H9 (cell line): ENCODE data around the gene C1orf146. TPM values are rescaled to one million over a fixed set of nuclear protein-coding genes. Genes with fewer than 3 reads are reported as not detected.

Experiments used
- DNase-seq: peaks from one replicate; pipeline ENCODE4 v3.0.0-alpha.2; 2017
- H2AFZ ChIP-seq: one replicate; pipeline ENCODE4 v1.6.1; 2013; ENCODE audit warnings: mild to moderate bottlenecking, low read length, control low read depth, moderate library complexity
- H2AK5ac ChIP-seq: 2 replicates; pipeline ENCODE4 v1.6.1; 2013; ENCODE audit warnings: low read length, control low read depth, mixed read lengths; ENCODE audit not compliant: insufficient read length
- H2BK120ac ChIP-seq: one replicate; pipeline ENCODE4 v1.6.1; 2013; ENCODE audit warnings: low read depth, mild to moderate bottlenecking, low read length, control low read depth, inconsistent platforms; ENCODE audit not compliant: poor library complexity, severe bottlenecking
- H2BK12ac ChIP-seq: 2 replicates; pipeline ENCODE4 v1.6.1; 2013; ENCODE audit warnings: low read length, control low read depth, mixed read lengths, low read depth; ENCODE audit not compliant: insufficient read length
- H2BK15ac ChIP-seq: 2 replicates; pipeline ENCODE4 v1.6.1; 2013; ENCODE audit warnings: low read depth, low read length, control low read depth
- H2BK20ac ChIP-seq: one replicate; pipeline ENCODE4 v1.6.1; 2013; ENCODE audit warnings: low read depth, mild to moderate bottlenecking, low read length, control low read depth, inconsistent platforms; ENCODE audit not compliant: poor library complexity, severe bottlenecking
- H2BK5ac ChIP-seq: 2 replicates; pipeline ENCODE4 v1.6.1; 2013; ENCODE audit warnings: low read length, control low read depth, mixed read lengths; ENCODE audit not compliant: insufficient read length
- H3K14ac ChIP-seq: 2 replicates; pipeline ENCODE4 v1.6.1; 2013; ENCODE audit warnings: low read length, control low read depth; ENCODE audit not compliant: insufficient read depth
- H3K18ac ChIP-seq: 2 replicates; pipeline ENCODE4 v1.6.1; 2013; ENCODE audit warnings: low read depth, mild to moderate bottlenecking, mixed read lengths, low read length, control low read depth; ENCODE audit not compliant: insufficient read length
- H3K23ac ChIP-seq: 2 replicates; pipeline ENCODE4 v1.6.1; 2013; ENCODE audit warnings: low read length, control low read depth, mixed read lengths, low read depth; ENCODE audit not compliant: insufficient read length
- H3K23me2 ChIP-seq: 2 replicates; pipeline ENCODE4 v1.6.1; 2013; ENCODE audit warnings: low read depth, mild to moderate bottlenecking, mixed read lengths, low read length, control low read depth; ENCODE audit not compliant: insufficient read length, poor library complexity, severe bottlenecking
- H3K27ac ChIP-seq: 2 replicates; pipeline ENCODE4 v1.5.1; 2013; ENCODE audit warnings: low read length, control low read depth, mixed read lengths, low read depth; ENCODE audit not compliant: insufficient read length
- H3K27me3 ChIP-seq: 2 replicates; pipeline ENCODE4 v1.6.1; 2013; ENCODE audit warnings: low read length, control low read depth, inconsistent platforms; ENCODE audit not compliant: insufficient read depth
- H3K4ac ChIP-seq: 2 replicates; pipeline ENCODE4 v1.6.1; 2013; ENCODE audit warnings: low read depth, mild to moderate bottlenecking, control low read depth, inconsistent platforms, low read length, moderate library complexity
- H3K4me1 ChIP-seq: 2 replicates; pipeline ENCODE4 v1.6.1; 2013; ENCODE audit warnings: low read length, control low read depth, inconsistent platforms; ENCODE audit not compliant: insufficient read depth
- H3K4me2 ChIP-seq: 2 replicates; pipeline ENCODE4 v1.6.1; 2013; ENCODE audit warnings: low read length, control low read depth, mixed read lengths; ENCODE audit not compliant: insufficient read length, insufficient read depth
- H3K56ac ChIP-seq: 2 replicates; pipeline ENCODE4 v1.6.1; 2013; ENCODE audit warnings: low read depth, mild to moderate bottlenecking, mixed read lengths, low read length, control low read depth; ENCODE audit not compliant: insufficient read length
- H3K79me1 ChIP-seq: 2 replicates; pipeline ENCODE4 v1.6.1; 2013; ENCODE audit warnings: low read depth, mild to moderate bottlenecking, moderate library complexity, low read length, control low read depth, inconsistent platforms; ENCODE audit not compliant: insufficient read depth, poor library complexity, severe bottlenecking
- H3K79me2 ChIP-seq: 2 replicates; pipeline ENCODE4 v1.6.1; 2013; ENCODE audit warnings: low read length, control low read depth, inconsistent platforms; ENCODE audit not compliant: insufficient read depth
- H3K9ac ChIP-seq: 2 replicates; pipeline ENCODE4 v1.6.1; 2013; ENCODE audit warnings: low read length, control low read depth, mixed read lengths; ENCODE audit not compliant: insufficient read length; ENCODE audit errors: extremely low read depth
- H3K9me3 ChIP-seq: one replicate; pipeline ENCODE4 v1.6.1; 2013; ENCODE audit warnings: low read depth, low read length, inconsistent platforms; ENCODE audit not compliant: control insufficient read depth
- H3T11ph ChIP-seq: one replicate; pipeline ENCODE4 v1.6.1; 2013; ENCODE audit warnings: mild to moderate bottlenecking, low read length, control low read depth, inconsistent platforms
- H4K20me1 ChIP-seq: one replicate; pipeline ENCODE4 v1.6.1; 2013; ENCODE audit not compliant: control insufficient read depth, insufficient read length, insufficient read depth
- H4K5ac ChIP-seq: 2 replicates; pipeline ENCODE4 v1.6.1; 2013; ENCODE audit warnings: low read depth, mild to moderate bottlenecking, mixed read lengths, low read length, control low read depth; ENCODE audit not compliant: insufficient read length
- H4K8ac ChIP-seq: replicated peaks from 2 replicates; pipeline ENCODE4 v1.6.1; 2013; ENCODE audit warnings: low read length, control low read depth, mixed read lengths, low read depth; ENCODE audit not compliant: insufficient read length
- H4K91ac ChIP-seq: 2 replicates; pipeline ENCODE4 v1.6.1; 2013; ENCODE audit warnings: low read depth, mild to moderate bottlenecking, moderate library complexity, mixed read lengths, low read length, control low read depth; ENCODE audit not compliant: insufficient read length
- H3K27ac Mint-ChIP-seq, 3 experiments: 2 replicates in 2 of 3; 3 replicates in 1 of 3; pipeline ENCODE4 v1.8.0; 2020 to 2021; ENCODE audit warnings: mixed read lengths in 3 of 3, mild to moderate bottlenecking in 1 of 3, moderate library complexity in 1 of 3
- H3K27me3 Mint-ChIP-seq: 2 replicates; pipeline ENCODE4 v1.8.0; 2021; ENCODE audit warnings: low read depth, mild to moderate bottlenecking, moderate library complexity, mixed read lengths
- H3K36me3 Mint-ChIP-seq, 3 experiments: 2 replicates in 2 of 3; 3 replicates in 1 of 3; pipeline ENCODE4 v1.8.0; 2020 to 2021; ENCODE audit warnings: low read depth in 3 of 3, mixed read lengths in 3 of 3; ENCODE audit not compliant: insufficient read depth in 1 of 3
- H3K4me1 Mint-ChIP-seq, 2 experiments: 2 replicates each; pipeline ENCODE4 v1.8.0; 2020; ENCODE audit warnings: mixed read lengths in 2 of 2
- H3K4me3 Mint-ChIP-seq, 2 experiments: 2 replicates in 1 of 2; 3 replicates in 1 of 2; pipeline ENCODE4 v1.8.0; 2020 to 2021; ENCODE audit warnings: mild to moderate bottlenecking in 2 of 2, mixed read lengths in 2 of 2, moderate library complexity in 1 of 2
- H3K9me3 Mint-ChIP-seq, 2 experiments: 2 replicates in 1 of 2; 3 replicates in 1 of 2; pipeline ENCODE4 v1.8.0; 2020; ENCODE audit warnings: mild to moderate bottlenecking in 2 of 2, mixed read lengths in 2 of 2, moderate library complexity in 1 of 2
- CTCF ChIP-seq: fragments of 200-600 bp; sonication (generic); conservative IDR thresholded peaks from 3 replicates; pipeline ENCODE4 v1.8.0; 2021; ENCODE audit warnings: antibody characterized with exemption, mild to moderate bottlenecking
- WGBS: extraction: QIAGEN DNeasy Blood & Tissue Kit; methylation state at CpG from one replicate; pipeline ENCODE4 v1.1.7; 2013; ENCODE audit warnings: missing lambda C conversion rate, low lambda C conversion rate, mixed read lengths; ENCODE audit not compliant: insufficient read length; ENCODE audit errors: extremely low coverage; 5-methylcytosine and 5-hydroxymethylcytosine counted together
- total RNA-seq: library from RNA; stranded (reverse); gene quantifications from 2 replicates; pipeline ENCODE4 v1.2.1, GENCODE V29; 2021

C1orf146 gene
- total RNA-seq, 1 experiment from 2014 or later = not detected

GRCh38 chr1:92228401-92228800, 10.7 kb downstream of the C1orf146 start:
- DNase-seq = no peak
- no peaks in the 10 kb centered on the region for H3K23me2 ChIP-seq
- H3K27me3 ChIP-seq = no peaks in the 10 kb centered on the region
- H4K8ac ChIP-seq = no peak overlapping the region
- H3K14ac ChIP-seq = no peak overlapping the region
- no peak overlapping the region for H3K56ac ChIP-seq
- Mint-ChIP-seq H3K9me3 (no peaks in the 10 kb centered on the region), H3K36me3 (no peaks in the 10 kb centered on the region), H3K27ac (no peak overlapping the region), H3K4me3 (no peak overlapping the region), H3K27me3 (no peaks in the 10 kb centered on the region), H3K4me1 (no peaks in the 10 kb centered on the region)
- H2AFZ ChIP-seq = no peak overlapping the region
- H2BK20ac ChIP-seq = no peak overlapping the region
- H3K18ac ChIP-seq = no peak overlapping the region
- no CpG with 5 or more reads among the region's 3 CpGs for WGBS
- H3K79me2 ChIP-seq = no peaks in the 10 kb centered on the region
- no peak overlapping the region for H3K4ac ChIP-seq
- no peak overlapping the region for H3K9ac ChIP-seq
- no peaks in the 10 kb centered on the region for H3K9me3 ChIP-seq
- no peak overlapping the region for H3K23ac ChIP-seq
- H2BK12ac ChIP-seq = no peak overlapping the region
- no peak overlapping the region for H2BK15ac ChIP-seq
- H4K20me1 ChIP-seq = no peaks in the 10 kb centered on the region
- no peak overlapping the region for H2BK120ac ChIP-seq
- no peak overlapping the region for H3K4me2 ChIP-seq
- H2BK5ac ChIP-seq = no peak overlapping the region
- H4K5ac ChIP-seq = no peak overlapping the region
- no peak overlapping the region for H3K27ac ChIP-seq
- no peak for TF ChIP-seq CTCF
- no peaks in the 10 kb centered on the region; the same call in 1 of the 2 replicates for H3K4me1 ChIP-seq
- no peaks in the 10 kb centered on the region for H3K79me1 ChIP-seq
- no peak overlapping the region for H3T11ph ChIP-seq
- H2AK5ac ChIP-seq = no peak overlapping the region
- no peak overlapping the region for H4K91ac ChIP-seq
